K562 (cell line): ENCODE data around the gene GP2. TPM values are rescaled to one million over a fixed set of nuclear protein-coding genes. Genes with fewer than 3 reads are reported as not detected.

Experiments
- ATAC-seq: fragments of 200-7000 bp; cut with Tn5 transposase; 3 replicates; pipeline ENCODE4 v1.9.1; 2020; ENCODE audit warnings: moderate library complexity
- BruUV-seq: library from RNA; stranded (reverse); fragments of 400-500 nt; replicated peaks from 2 replicates; lab custom pipeline; 2021; lab: Mats Ljungman, UMichigan
- CTCF ChIA-PET: fragments of 300-600 bp; formaldehyde crosslinking; extraction: SDS; loops from one replicate; lab custom pipeline; 2021; ENCODE audit warnings: low intra/inter-chr PET ratio; lab: Yijun Ruan, JAX
- POLR2A ChIA-PET: fragments of 300-600, 350-650 bp; sonication (Branson Sonifier 250); formaldehyde crosslinking; extraction: SDS; loops from one replicate; lab custom pipeline; 2021; ENCODE audit warnings: antibody characterized with exemption, inconsistent platforms; lab: Yijun Ruan, JAX
- DNase-seq, 4 experiments: peaks; one replicate each; pipeline versions ENCODE4 v3.0.0 to v3.0.0-alpha.2; 2011 to 2018; ENCODE audit warnings: low spot score in 3 of 4, mixed read lengths in 3 of 4; ENCODE audit errors: extremely low read depth in 1 of 4
- FAIRE-seq: peaks from 2 replicates; lab custom pipeline; 2011; peaks lifted over from hg19 to GRCh38; lab: Jason Lieb, UNC
- H2AFZ ChIP-seq: 2 replicates; pipeline ENCODE4 v1.6.0; 2011; ENCODE audit warnings: low read depth, low read length, control low read depth, inconsistent platforms
- H3K27ac ChIP-seq: fragments of 200-600 bp; 3 replicates; pipeline ENCODE4 v1.8.0; 2011; ENCODE audit warnings: low read depth, mild to moderate bottlenecking, control low read depth, inconsistent platforms, low read length, moderate library complexity, mixed read lengths; ENCODE audit errors: extremely low read depth
- H3K27me3 ChIP-seq, 2 experiments: fragments of 300-600 bp in 1 of 2; 2 replicates in 1 of 2; 3 replicates in 1 of 2; pipeline versions ENCODE4 v1.6.0 to v1.8.0; 2011; ENCODE audit warnings: inconsistent platforms in 2 of 2, low read length in 2 of 2, mild to moderate bottlenecking in 1 of 2, mixed read lengths in 1 of 2, moderate library complexity in 1 of 2; ENCODE audit not compliant: control insufficient read depth in 2 of 2, insufficient read depth in 2 of 2
- H3K36me3 ChIP-seq: fragments of 300-600 bp; 3 replicates; pipeline ENCODE4 v1.8.0; 2011; ENCODE audit warnings: mild to moderate bottlenecking, low read length, inconsistent platforms; ENCODE audit not compliant: control insufficient read depth, insufficient read depth
- H3K4me1 ChIP-seq, 2 experiments: fragments of 200-600 bp in 1 of 2; replicated peaks in 1 of 2; 2 replicates in 1 of 2; 3 replicates in 1 of 2; pipeline versions ENCODE4 v1.5.1 to v1.8.0; 2011; ENCODE audit warnings: inconsistent platforms in 2 of 2, low read length in 2 of 2, mild to moderate bottlenecking in 1 of 2, mixed read lengths in 1 of 2, moderate library complexity in 1 of 2; ENCODE audit not compliant: control insufficient read depth in 2 of 2, insufficient read depth in 2 of 2
- H3K4me2 ChIP-seq: 2 replicates; pipeline ENCODE4 v1.6.1; 2011; ENCODE audit warnings: low read length, control low read depth, inconsistent platforms, mixed read lengths; ENCODE audit not compliant: insufficient read depth
- H3K4me3 ChIP-seq: fragments of 200-600 bp; sonication (generic), shearing (Covaris generic); 2 replicates; pipeline ENCODE4 v1.5.1; 2016; ENCODE audit warnings: control low read depth, inconsistent platforms
- H3K79me2 ChIP-seq: fragments of 200-600 bp; 3 replicates; pipeline ENCODE4 v1.8.0; 2011; ENCODE audit warnings: low read length, inconsistent platforms; ENCODE audit not compliant: control insufficient read depth, insufficient read depth
- H3K9ac ChIP-seq, 2 experiments: 2 replicates each; pipeline versions ENCODE4 v1.6.0 to v1.6.1; 2011; ENCODE audit warnings: low read depth in 2 of 2, low read length in 2 of 2, control low read depth in 1 of 2, inconsistent platforms in 1 of 2, mild to moderate bottlenecking in 1 of 2, mixed read lengths in 1 of 2; ENCODE audit not compliant: insufficient read depth in 1 of 2
- H3K9me1 ChIP-seq: one replicate; pipeline ENCODE4 v1.6.0; 2011; ENCODE audit warnings: inconsistent platforms, mild to moderate bottlenecking, low read length, moderate library complexity; ENCODE audit not compliant: control insufficient read depth, insufficient read depth
- H3K9me3 ChIP-seq: replicated peaks from 2 replicates; pipeline ENCODE4 v1.5.1; 2011; ENCODE audit warnings: low read depth, low read length, inconsistent platforms; ENCODE audit not compliant: control insufficient read depth, insufficient read depth
- H4K20me1 ChIP-seq: replicated peaks from 2 replicates; pipeline ENCODE4 v1.6.1; 2011; ENCODE audit warnings: low read length, inconsistent platforms, mixed read lengths; ENCODE audit not compliant: control insufficient read depth, insufficient read depth
- ARNT ChIP-seq, 2 experiments: fragments of 450-650 bp; IDR thresholded peaks; 2 replicates each; pipeline ENCODE4 v1.6.1; 2016; ENCODE audit warnings: mild to moderate bottlenecking in 1 of 2
- BDP1 ChIP-seq: IDR thresholded peaks from 3 replicates; pipeline ENCODE4 v1.6.1; 2011; ENCODE audit not compliant: insufficient read length, insufficient read depth
- CGGBP1 ChIP-seq: fragments of 250-450 bp; sonication (Bioruptor Pico); IDR thresholded peaks from 2 replicates; pipeline ENCODE4 v1.9.0; 2021; ENCODE audit warnings: mild to moderate bottlenecking
- HOXB6 ChIP-seq: fragments of 250-450 bp; sonication (Bioruptor Pico); IDR thresholded peaks from 2 replicates; pipeline ENCODE4 v1.5.1; 2022; ENCODE audit warnings: mild to moderate bottlenecking, borderline replicate concordance
- JUNB ChIP-seq: fragments of 450-650 bp; formaldehyde crosslinking; conservative IDR thresholded peaks from 2 replicates; pipeline ENCODE4 v1.4.0; 2020; ENCODE audit warnings: mild to moderate bottlenecking
- KLF6 ChIP-seq: fragments of 250-450 bp; sonication (Bioruptor Pico); IDR thresholded peaks from 2 replicates; pipeline ENCODE4 v1.4.0; 2020; ENCODE audit warnings: mild to moderate bottlenecking, moderate library complexity, borderline replicate concordance
- MLLT1 ChIP-seq, 2 experiments: fragments of 450-650 bp; IDR thresholded peaks; 2 replicates each; pipeline ENCODE4 v1.6.1; 2016
- NBN ChIP-seq: fragments of 450-650 bp; IDR thresholded peaks from 2 replicates; pipeline ENCODE4 v1.6.1; 2016; ENCODE audit warnings: low read depth, mild to moderate bottlenecking
- NONO ChIP-seq, 2 experiments: fragments of 200-400 bp in 1 of 2; fragments of 450-650 bp in 1 of 2; formaldehyde crosslinking in 1 of 2; IDR thresholded peaks; 2 replicates each; pipeline ENCODE4 v1.6.1; 2017; ENCODE audit warnings: low read depth in 2 of 2, mild to moderate bottlenecking in 2 of 2, moderate library complexity in 2 of 2, low read length in 1 of 2
- POLR2AphosphoS2 ChIP-seq: IDR thresholded peaks from 2 replicates; pipeline ENCODE4 v1.6.1; 2012; ENCODE audit warnings: low read length, improper control_type of control experiment
- SAFB2 ChIP-seq: fragments of 200-400 bp; formaldehyde crosslinking; IDR thresholded peaks from 2 replicates; pipeline ENCODE4 v1.6.1; 2018; ENCODE audit warnings: borderline replicate concordance, low read length, low read depth, moderate library complexity; ENCODE audit not compliant: severe bottlenecking
- SRSF7 ChIP-seq: fragments of 200-400 bp; formaldehyde crosslinking; optimal IDR thresholded peaks from 2 replicates; pipeline ENCODE3; 2017; ENCODE audit warnings: mild to moderate bottlenecking, low read depth, low read length
- TAF9B ChIP-seq: fragments of 450-650 bp; IDR thresholded peaks from 2 replicates; pipeline ENCODE4 v1.6.1; 2018; ENCODE audit warnings: mild to moderate bottlenecking; ENCODE audit not compliant: partially characterized antibody
- USF1 ChIP-seq: sonication (generic); formaldehyde crosslinking; IDR thresholded peaks from 2 replicates; pipeline ENCODE4 v1.9.0; 2022; ENCODE audit warnings: mild to moderate bottlenecking, missing genetic modification reagents
- ZBTB8A ChIP-seq: fragments of 450-650 bp; IDR thresholded peaks from 2 replicates; pipeline ENCODE4 v1.6.1; 2018; ENCODE audit warnings: mild to moderate bottlenecking, moderate library complexity; ENCODE audit not compliant: partially characterized antibody
- ZNF41 ChIP-seq: fragments of 250-450 bp; sonication (Bioruptor Pico); conservative IDR thresholded peaks from 2 replicates; pipeline ENCODE4 v1.4.0; 2020; ENCODE audit warnings: mild to moderate bottlenecking
- WGBS: fragments of 100-300 bp; shearing (Covaris generic); methylation state at CpG from one replicate; pipeline ENCODE4 v1.1.6; 2016; ENCODE audit warnings: low coverage, mixed read lengths; ENCODE audit not compliant: insufficient coverage; ENCODE audit errors: missing lambda C conversion rate; 5-methylcytosine and 5-hydroxymethylcytosine counted together
- in situ Hi-C: fragments of 300-500 bp; cut with MboI; formaldehyde crosslinking; loops from 4 replicates; pipeline ENCODE4 v1.15.0; 2018; ENCODE audit warnings: inconsistent platforms, mixed read lengths
- intact Hi-C: fragments of 100-400 bp; cut with micrococcal nuclease; formaldehyde crosslinking; loops from 2 replicates; pipeline ENCODE4 v1.14.2; 2022
- polyA plus RNA-seq, 8 experiments: library from polyadenylated mRNA; depleted of rRNA in 4 of 8; stranded (reverse) in 5 of 8; unstranded in 3 of 8; fragments of >200 nt; fragmentation: Nextera tagmentation in 2 of 8; fragmentation: Illumina TruSeq in 1 of 8; extraction: Ambion mirVana in 2 of 8; extraction: Trizol in 1 of 8; gene quantifications; 2 replicates each; pipeline versions ENCODE4 v1.2.1 to v1.2.3, GENCODE V29; 2011 to 2014; ENCODE audit warnings: inconsistent platforms in 1 of 8, missing spikeins in 1 of 8
- total RNA-seq, 7 experiments: library from RNA; depleted of rRNA in 6 of 7; stranded (reverse); fragments of >200 nt in 6 of 7; fragmentation: Illumina TruSeq in 2 of 7; extraction: Trizol in 2 of 7; gene quantifications; 2 replicates each; pipeline versions ENCODE4 v1.2.1 to v1.2.3, GENCODE V29; 2011 to 2021; ENCODE audit warnings: low replicate concordance in 1 of 7

The GP2 gene
- total and polyA plus RNA-seq, 9 of the 15 experiments (the other 6 are each of a cell fraction or from before 2014, with no cell fraction given), result 5.9 TPM; not detected in 8

- under 1% methylated on average over 7 of the region's 7 CpGs for WGBS
- 0 out of 2 replicates have a peak, but pooled peaks cover 2% of the 10 kb centered on the region for H4K20me1 ChIP-seq
- no peak overlapping the region for H3K9ac ChIP-seq
- no peak overlapping the region for H3K4me2 ChIP-seq
- TF ChIP-seq USF1 (CRISPR knock-in tag) (no peak), JUNB (CRISPR knock-in tag) (no peak), CGGBP1 (CRISPR knock-in tag) (no peak), TAF9B (no peak), BDP1 (no peak), POLR2AphosphoS2 (no peak), SRSF7 (no peak), NBN (no peak), KLF6 (no peak), ZNF41 (CRISPR knock-in tag) (no peak), HOXB6 (no peak), NONO (IDR thresholded peaks at IDR 0.05; ENCODE audit: low read depth in 2 of 2, low read length in 1 of 2) (no peak), SAFB2 (no peak), MLLT1 (IDR thresholded peaks at IDR 0.05) (no peak), ARNT (IDR thresholded peaks at IDR 0.05) (no peak), ZBTB8A (no peak)
- TF ChIP-seq, all 486 proteins: peak for 0
- ATAC-seq, result no peak
- H3K9me1 ChIP-seq, result no peaks in the 10 kb centered on the region
- no peak overlapping the region for H2AFZ ChIP-seq
- peaks cover 1 to 7% of the 10 kb centered on the region in 2 experiments; a peak in 3 of 5 replicates for H3K4me1 ChIP-seq
- ChIA-PET POLR2A (interaction anchor here (0.6 kb wide), 1 partner anchor 73 kb away, joined by 4 read pairs; no protein-coding TSS in a partner anchor), CTCF (interaction anchor here (0.7 kb wide), 1 partner anchor 758 kb away, joined by 4 read pairs; no protein-coding TSS in a partner anchor)
- no peaks in the 10 kb centered on the region; a peak in 1 of 5 replicates for H3K27me3 ChIP-seq
- no peaks in the 10 kb centered on the region for H3K79me2 ChIP-seq
- FAIRE-seq, result no peak
- no TSS peak for BruUV-seq
- H3K9me3 ChIP-seq, result no peaks in the 10 kb centered on the region
- no peaks in the 10 kb centered on the region for H3K36me3 ChIP-seq
- DNase-seq, result no peak
- H3K27ac ChIP-seq, result no peak overlapping the region
- intact Hi-C loops, result no loop called here
- in situ Hi-C loops, result loop anchor here (10.0 kb wide), 1 partner anchor 703 kb away; no protein-coding TSS in a partner anchor
- no peak overlapping the region for H3K4me3 ChIP-seq
Measured at GRCh38 chr16:20307791-20308190, 19.5 kb downstream of the GP2 start.
